HuH-7.5 (cell line): ENCODE data around the gene POLG2.
"Not testable (repeated sequence)": the region's sequence is repeated elsewhere in the genome, so short reads cannot be mapped to it uniquely, and the experiment has no call there.

ENCODE experiments used
- DNase-seq: peaks from one replicate; pipeline ENCODE4 v3.0.0; 2011; ENCODE audit warnings: low spot score

Gene POLG2

DNA sequence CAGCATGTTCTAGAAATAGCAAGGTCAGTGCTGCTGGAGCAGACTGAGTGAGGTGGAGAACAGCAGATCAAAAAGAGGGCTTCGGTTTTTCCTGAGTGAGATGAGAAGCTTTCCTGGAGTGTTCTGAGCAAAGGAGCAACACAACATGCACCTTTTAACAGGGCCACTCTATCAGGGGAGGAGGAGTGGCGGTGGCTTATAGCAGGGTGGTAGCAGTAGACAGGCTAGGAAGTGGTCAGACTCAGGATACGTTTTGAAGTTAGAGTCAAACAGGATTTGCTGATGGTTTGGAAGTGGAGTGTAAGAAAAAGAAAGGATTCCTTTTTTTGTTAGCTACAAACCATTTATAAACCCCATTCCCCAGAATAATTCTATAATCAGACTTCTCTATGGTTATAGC is 12.5 kb downstream of the POLG2 start:
- DNase-seq, result no peak

GRCh38 chr17:64480951-64481350 is 15.9 kb downstream of the POLG2 start:
- DNase-seq, result no peak

DNA sequence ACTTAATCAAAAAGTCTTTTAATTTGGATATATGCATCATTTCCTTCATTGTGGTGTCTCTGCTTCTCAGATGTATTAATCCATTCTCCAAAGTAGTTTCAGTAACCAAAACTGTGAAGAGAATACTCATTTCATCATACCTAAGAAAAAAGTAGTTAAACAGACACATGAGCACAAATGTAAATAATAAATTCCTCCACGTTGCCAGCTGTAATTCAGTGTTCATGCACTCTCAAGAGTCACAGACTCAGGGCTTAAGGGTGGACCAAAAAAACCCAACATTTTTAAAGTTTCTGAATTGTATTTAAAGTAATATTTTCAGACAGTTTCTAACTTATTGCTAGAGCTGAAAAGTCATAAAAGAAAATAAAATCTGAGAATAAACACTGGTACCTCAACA is 19.0 kb downstream of the POLG2 start:
- DNase-seq, result no peak

GRCh38 chr17:64472564-64472963 is 24.3 kb downstream of the POLG2 start:
- no peak for DNase-seq

DNA sequence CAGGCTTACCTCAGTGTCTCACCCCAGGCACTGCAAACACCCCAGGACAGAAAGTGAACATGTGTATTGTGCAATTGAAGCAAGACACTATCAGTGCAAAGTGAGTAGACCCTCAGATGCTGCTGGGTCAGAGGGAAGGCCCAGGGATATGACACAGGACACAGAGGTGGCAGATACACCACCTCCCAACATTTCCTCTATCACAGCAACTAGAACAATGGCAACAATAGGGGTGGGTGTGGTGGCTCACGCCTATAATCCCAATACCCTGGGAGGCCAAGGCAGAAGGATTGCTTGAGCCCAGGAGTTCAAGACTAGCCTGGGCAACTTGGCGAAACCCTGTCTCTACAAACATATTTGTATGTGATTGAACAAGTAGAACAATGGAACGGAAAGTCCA is 25.4 kb downstream of the POLG2 start:
- DNase-seq, result no peak

DNA sequence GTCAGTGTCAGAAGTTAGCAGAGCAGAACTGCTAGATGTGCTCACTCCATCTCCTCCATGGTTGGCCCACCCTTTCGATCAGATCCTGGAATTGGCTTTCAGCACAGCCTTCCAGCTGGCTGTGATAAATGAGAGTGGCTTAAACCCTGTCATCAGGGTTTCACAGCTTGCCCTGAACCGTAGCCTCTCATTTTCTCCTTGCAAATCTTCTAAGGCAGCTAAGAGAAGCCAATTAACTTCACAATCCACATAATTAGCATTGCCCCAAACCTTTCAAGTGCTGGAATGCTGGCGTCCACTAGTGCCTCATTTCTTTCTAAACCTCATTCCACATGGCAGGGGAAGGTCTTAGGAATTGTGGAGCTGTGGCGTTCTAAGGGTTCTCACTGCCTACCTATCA is 26.2 kb downstream of the POLG2 start:
- no peak for DNase-seq

DNA sequence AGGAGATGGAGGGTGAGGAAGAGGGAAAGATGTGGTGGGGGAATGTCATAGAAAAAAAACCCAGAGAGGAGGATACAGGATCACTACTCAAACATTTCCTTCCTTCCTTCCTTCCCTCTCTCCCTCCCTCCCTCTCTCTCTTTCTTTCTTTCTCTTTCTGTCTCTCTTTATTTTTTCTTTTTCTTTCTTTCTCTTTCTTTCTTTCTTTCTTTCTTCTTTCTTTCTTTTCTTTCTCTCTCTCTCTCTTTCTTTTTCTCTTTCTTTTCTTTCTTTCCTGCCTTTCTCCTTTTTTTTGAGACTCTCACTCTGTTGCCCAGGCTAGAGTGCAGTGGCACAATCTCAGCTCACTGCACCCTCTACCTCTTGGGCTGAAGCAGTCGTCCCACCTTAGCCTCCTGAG is 30.0 kb downstream of the POLG2 start:
- DNase-seq, result not testable (repeated sequence)

DNA sequence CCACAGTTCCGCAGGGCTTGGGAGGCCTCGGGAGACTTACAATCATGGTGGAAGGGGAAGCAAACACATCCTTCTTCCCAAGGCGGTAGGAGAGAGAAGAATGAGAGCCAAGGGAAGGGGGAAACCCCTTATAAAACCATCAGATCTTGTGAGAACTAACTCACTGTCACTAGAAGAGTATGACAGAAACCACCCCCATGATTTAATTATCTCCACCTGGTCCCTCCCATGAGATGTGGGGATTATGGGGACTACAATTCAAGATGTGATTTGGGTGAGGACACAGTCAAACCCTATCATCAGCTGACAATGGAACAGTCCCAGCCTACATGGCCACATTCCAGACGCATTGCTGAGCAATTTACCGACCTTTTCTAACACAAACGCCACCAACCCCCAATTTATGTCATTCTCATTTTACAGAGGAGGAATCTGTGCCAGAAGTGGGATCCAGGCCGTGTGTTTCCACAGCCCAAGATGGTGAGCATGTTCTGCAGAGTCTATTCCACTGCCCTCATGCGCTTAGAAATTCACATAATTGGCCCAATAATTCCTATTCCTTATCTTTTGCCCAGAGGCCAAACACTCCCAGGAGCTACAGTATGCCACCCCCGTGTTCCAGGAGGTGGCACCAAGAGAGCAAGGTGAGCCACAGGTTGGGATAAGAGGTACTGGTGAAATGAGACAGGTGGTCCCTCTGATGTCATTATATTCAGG is 30.7 kb downstream of the POLG2 start:
- no peak for DNase-seq

DNA sequence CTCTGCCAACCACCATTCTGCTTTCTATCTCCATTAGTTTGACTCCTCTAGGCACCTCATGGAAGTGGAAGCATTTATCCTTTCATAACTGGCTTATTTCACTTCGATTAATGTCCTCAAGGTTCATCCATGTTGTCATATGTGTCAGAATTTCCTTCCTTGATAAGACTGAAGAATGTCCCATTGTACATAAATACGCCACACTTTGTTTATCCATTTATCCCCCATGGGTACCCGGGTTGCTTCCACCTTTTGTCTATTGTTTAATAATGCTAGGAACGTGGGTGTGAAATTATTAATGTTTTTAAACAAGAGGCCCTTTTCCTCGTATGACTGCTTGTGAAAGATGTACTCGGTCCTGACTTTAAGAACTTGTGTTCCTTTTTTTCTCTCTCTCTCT is 35.1 kb downstream of the POLG2 start:
- no peak for DNase-seq

DNA sequence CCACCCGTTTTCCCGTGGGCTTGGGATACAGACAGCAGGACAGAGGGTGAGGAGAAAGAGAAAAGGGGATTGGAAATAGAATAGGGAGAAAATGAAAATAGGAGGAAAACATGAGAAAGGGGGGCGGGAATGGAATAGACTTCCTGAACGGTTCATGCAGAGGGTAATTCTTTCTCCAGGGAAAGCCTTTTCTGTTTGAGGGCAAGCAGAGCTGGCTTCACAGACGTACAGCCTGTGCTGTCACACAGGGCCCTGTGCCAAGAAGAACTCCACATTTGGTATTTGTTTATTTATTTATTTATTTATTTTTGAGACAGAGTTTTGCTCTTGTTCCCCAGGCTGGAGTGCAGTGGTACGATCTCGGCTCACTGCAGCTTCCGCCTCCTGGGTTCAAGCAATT is 35.9 kb downstream of the POLG2 start:
- DNase-seq, result no peak

DNA sequence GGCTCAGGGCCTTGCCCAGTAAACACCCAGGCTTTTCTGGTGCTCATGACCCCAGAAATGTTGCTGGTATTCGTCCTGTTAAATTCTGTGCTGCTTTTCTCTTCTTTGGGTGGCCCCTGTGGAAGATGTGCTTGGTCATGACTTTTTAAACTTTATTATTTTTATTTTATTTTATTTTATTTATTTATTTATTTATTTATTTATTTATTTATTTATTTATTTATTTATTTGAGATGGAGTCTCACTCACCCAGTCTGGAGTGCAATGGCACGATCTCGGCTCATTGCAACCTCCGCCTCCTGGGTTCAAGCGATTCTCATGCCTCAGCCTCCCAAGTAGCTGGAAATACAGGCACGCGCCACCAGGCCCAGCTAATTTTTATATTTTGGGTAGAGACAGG is 37.0 kb downstream of the POLG2 start:
- DNase-seq, result not testable (repeated sequence)

- DNase-seq, result no peak
Measured at GRCh38 chr17:64459284-64459747, 37.5 kb downstream of the POLG2 start.

- DNase-seq, result no peak
Measured at GRCh38 chr17:64458756-64459155, 38.1 kb downstream of the POLG2 start.

GRCh38 chr17:64457156-64457555 is 39.7 kb downstream of the POLG2 start:
- no peak for DNase-seq

DNA sequence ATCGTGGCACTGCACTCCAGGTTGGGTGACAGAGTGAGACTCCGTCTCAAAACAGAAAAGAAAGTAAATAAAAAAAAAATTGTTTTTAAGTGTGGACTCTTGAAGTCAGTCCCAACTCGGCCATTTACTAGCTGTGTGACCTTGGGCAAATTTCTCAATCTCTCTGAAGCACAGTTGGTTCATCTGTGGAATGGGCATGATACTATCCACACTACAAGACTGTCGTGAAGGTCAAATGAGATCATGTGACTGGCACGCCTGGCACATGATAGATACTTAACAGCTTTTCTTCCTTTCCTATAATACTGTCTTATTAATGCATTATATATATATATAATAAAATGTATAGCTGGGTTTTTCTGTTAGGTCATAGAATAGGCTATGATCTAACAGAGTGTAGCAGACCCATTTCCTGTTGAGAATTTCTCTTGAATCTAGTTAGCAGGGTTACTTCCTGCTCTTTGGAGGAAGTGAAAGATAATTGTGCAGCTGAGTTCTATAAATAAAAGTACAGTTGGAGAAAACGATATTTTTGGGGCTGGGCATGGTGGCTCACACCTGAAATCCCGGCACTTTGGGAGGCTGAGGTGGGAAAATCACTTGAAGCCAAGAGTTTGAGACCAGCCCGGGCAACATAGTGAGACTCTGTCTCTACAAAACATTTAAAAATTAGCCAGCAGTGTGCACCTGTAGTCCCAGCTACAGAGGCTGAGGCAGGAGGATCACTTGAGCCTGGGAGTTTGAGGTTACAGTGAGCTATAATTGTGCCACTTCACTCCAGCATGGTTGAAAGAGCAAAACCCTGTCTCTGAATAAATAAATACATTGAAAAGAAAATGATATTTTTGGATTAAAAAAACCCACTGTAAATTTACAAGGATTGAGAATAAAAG is 40.6 kb downstream of the POLG2 start:
- DNase-seq, result no peak

DNA sequence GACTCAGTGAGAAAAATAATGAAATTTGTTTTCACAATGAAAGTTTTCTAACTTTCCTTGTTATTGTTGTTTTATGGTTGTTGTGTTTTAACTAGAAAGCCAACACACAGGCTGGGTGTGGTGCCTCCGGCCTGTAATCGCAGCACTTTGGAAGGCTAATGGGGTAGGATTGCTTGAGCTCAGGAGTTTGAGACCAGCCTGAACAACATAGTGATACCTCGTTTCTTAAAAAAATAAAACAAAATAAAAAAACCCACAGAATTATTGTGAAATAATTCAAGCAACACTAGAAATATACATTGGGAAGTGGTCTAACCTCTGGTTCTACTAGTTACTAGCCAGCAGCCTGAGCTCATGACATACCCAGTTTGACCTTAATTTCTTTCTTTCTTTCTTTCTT is 47.3 kb downstream of the POLG2 start:
- DNase-seq, result no peak

DNA sequence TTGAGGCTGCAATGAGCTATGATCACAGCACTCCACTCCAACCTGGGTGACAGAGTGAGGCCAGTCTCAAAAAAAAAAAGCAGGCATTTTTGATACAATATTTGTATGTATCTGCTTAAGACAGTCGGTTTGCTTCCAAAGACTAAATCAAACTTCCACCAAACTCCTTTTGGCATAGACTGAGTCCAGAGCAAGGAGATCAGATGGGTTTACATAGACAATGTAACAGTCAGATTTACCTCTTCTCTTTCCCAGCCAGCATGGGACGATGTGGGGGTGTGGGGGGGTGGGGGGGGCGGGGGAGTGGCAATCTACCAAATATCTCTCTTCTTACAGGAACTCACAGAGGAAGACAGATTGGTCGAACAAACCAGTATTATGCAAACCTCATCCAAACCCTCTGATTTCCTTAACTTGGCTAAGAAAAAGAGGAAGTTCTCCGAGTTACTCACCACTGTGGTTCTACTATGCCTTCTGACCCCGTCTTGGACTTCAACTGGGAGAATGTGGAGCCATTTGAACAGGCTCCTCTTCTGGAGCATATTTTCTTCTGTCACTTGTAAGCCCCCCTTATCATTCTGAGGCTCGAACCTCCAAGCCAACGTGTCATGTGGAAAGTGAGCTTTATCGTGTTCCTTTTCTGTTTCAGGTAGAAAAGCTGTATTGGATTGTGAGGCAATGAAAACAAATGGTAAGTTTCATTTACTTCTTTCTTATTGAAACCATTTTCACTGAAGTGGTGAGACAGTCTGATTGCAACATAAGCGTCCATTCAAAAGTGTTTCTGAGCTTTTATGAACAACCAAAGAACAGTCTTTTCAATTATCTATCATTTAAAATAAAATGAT is 48.0 kb downstream of the POLG2 start, which contains the start of gene MILR1:
TSS of gene MILR1 (plus strand) at position 451 of the 848 bp plus-strand sequence. CDS start at position 505, 54 bp downstream.
- DNase-seq, result no peak

DNA sequence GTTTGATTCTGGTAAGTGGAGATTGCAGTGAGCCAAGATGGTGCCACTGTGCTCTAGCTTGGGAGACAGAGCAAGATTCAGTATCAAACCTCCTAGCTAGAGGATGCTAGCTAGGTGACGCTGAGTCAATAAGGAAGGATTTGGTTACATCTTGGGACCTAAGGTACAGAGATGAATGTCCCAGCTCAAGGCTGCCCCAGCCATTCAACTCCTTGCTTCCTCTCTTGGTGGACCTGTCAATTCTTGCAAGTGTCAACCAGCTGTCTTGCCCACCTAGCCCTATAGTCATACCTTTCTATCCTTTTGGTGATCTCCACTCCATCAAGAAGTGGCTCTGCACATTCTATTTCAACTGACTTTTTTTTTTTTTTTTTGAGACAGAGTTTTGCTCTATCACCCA is 49.3 kb downstream of the POLG2 start:
- DNase-seq, result no peak

- DNase-seq, result no peak
Measured at GRCh38 chr17:64443086-64443760, 53.6 kb downstream of the POLG2 start.

- no peak for DNase-seq
Measured at GRCh38 chr17:64442541-64442971, 54.3 kb downstream of the POLG2 start.

GRCh38 chr17:64441772-64442540 is 54.9 kb downstream of the POLG2 start:
- no peak for DNase-seq
